DOHH2 (cell line): ENCODE measurements around the gene ADH4.

ENCODE experiments used
- H3F3A ChIP-seq: fragments of 200-600 bp; sonication (generic), shearing (Covaris generic); 2 replicates; pipeline ENCODE4 v1.6.0; 2016; ENCODE audit warnings: antibody characterized with exemption, mild to moderate bottlenecking; ENCODE audit not compliant: control insufficient read depth, insufficient read depth
- H3K27ac ChIP-seq: fragments of 200-600 bp; sonication (generic); 2 replicates; pipeline ENCODE4 v1.5.1; 2014; ENCODE audit warnings: low read depth, mild to moderate bottlenecking, low read length, moderate library complexity
- H3K27me3 ChIP-seq: fragments of 200-600 bp; sonication (generic); 2 replicates; pipeline ENCODE4 v1.6.1; 2014; ENCODE audit warnings: mild to moderate bottlenecking, low read length, mixed read lengths; ENCODE audit not compliant: control insufficient read depth
- H3K36me3 ChIP-seq: fragments of 200-600 bp; sonication (generic); 2 replicates; pipeline ENCODE4 v1.6.1; 2014; ENCODE audit warnings: mild to moderate bottlenecking, low read length, moderate library complexity, mixed read lengths; ENCODE audit not compliant: control insufficient read depth
- H3K4me1 ChIP-seq: fragments of 200-600 bp; sonication (generic); 2 replicates; pipeline ENCODE4 v1.6.1; 2014; ENCODE audit warnings: mild to moderate bottlenecking, low read length, mixed read lengths; ENCODE audit not compliant: control insufficient read depth
- H3K4me2 ChIP-seq: fragments of 200-600 bp; sonication (generic); 2 replicates; pipeline ENCODE4 v1.6.0; 2014; ENCODE audit warnings: mild to moderate bottlenecking, low read length, moderate library complexity
- H3K4me3 ChIP-seq: fragments of 200-600 bp; sonication (generic); 2 replicates; pipeline ENCODE4 v1.5.1; 2014; ENCODE audit warnings: mild to moderate bottlenecking, low read length, mixed read lengths
- H3K79me2 ChIP-seq: fragments of 200-600 bp; sonication (generic); 2 replicates; pipeline ENCODE4 v1.6.1; 2014; ENCODE audit warnings: mild to moderate bottlenecking, low read length, mixed read lengths; ENCODE audit not compliant: control insufficient read depth
- H3K9me2 ChIP-seq: fragments of 200-600 bp; sonication (generic); replicated peaks from 2 replicates; pipeline ENCODE4 v1.6.1; 2014; ENCODE audit warnings: mild to moderate bottlenecking, low read length, mixed read lengths; ENCODE audit not compliant: control insufficient read depth
- H3K9me3 ChIP-seq: fragments of 200-600 bp; sonication (generic); 2 replicates; pipeline ENCODE4 v1.6.1; 2014; ENCODE audit warnings: antibody characterized with exemption, low read length, mixed read lengths; ENCODE audit not compliant: control insufficient read depth, insufficient read depth
- H4K20me1 ChIP-seq: fragments of 200-600 bp; sonication (generic); 2 replicates; pipeline ENCODE4 v1.6.0; 2014; ENCODE audit warnings: low read depth, mild to moderate bottlenecking, antibody characterized with exemption, low read length, moderate library complexity; ENCODE audit not compliant: control insufficient read depth, insufficient read depth
- EZH2phosphoT487 ChIP-seq: fragments of 200-600 bp; sonication (generic); IDR thresholded peaks from 2 replicates; pipeline ENCODE4 v1.6.1; 2017; ENCODE audit warnings: borderline replicate concordance, mild to moderate bottlenecking, antibody characterized with exemption, low read length, moderate library complexity, mixed read lengths
- TF ChIP-seq, protein P1 (sequence below): fragments of 200-600 bp; sonication (generic); IDR thresholded peaks from one replicate; pipeline ENCODE4 v1.5.1; 2014; ENCODE audit warnings: antibody characterized with exemption, mild to moderate bottlenecking, low read depth, low read length; ENCODE audit not compliant: poor library complexity, severe bottlenecking

Gene ADH4

DNA sequence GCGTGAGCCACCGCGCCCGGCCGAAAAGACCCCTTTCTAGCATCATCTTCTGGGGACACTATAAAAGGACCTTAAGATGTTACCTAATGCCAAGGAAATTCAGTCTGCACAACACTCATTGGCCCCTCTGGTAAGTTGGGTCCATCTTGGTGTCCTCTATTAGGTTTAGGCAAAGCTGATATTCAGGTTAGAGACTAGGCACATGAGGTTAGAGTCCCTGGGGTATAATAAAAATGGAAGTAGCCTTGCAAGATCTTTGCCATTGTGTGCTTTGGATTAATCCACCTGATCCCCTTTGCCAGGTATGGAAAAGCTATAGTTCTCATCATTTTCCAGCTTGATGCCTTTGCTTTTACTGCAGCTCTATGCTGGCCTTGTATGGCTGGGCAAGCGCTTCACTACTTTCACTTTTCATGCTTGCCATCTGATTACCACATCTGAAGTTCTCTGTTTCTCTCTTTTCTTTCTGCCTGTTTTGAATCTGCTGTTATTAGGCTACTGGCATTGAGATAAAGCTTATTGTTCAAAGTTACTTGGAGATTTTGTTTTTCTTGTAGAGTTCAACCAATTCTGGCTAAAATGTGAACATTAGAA, 5.4 kb upstream of the ADH4 start:
- Histone ChIP-seq H3K9me2 (no peaks in the 10 kb centered on the region), H3K4me1 (no peaks in the 10 kb centered on the region), H3K4me3 (no peak overlapping the region), H3K79me2 (no peaks in the 10 kb centered on the region), H3K27ac (no peak overlapping the region), H3F3A (no peaks in the 10 kb centered on the region), H3K4me2 (no peak overlapping the region), H3K36me3 (no peaks in the 10 kb centered on the region), H3K9me3 (no peaks in the 10 kb centered on the region), H3K27me3 (no peaks in the 10 kb centered on the region), H4K20me1 (no peaks in the 10 kb centered on the region)
- TF ChIP-seq, protein P1, sequence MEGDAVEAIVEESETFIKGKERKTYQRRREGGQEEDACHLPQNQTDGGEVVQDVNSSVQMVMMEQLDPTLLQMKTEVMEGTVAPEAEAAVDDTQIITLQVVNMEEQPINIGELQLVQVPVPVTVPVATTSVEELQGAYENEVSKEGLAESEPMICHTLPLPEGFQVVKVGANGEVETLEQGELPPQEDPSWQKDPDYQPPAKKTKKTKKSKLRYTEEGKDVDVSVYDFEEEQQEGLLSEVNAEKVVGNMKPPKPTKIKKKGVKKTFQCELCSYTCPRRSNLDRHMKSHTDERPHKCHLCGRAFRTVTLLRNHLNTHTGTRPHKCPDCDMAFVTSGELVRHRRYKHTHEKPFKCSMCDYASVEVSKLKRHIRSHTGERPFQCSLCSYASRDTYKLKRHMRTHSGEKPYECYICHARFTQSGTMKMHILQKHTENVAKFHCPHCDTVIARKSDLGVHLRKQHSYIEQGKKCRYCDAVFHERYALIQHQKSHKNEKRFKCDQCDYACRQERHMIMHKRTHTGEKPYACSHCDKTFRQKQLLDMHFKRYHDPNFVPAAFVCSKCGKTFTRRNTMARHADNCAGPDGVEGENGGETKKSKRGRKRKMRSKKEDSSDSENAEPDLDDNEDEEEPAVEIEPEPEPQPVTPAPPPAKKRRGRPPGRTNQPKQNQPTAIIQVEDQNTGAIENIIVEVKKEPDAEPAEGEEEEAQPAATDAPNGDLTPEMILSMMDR: no peak
- TF ChIP-seq EZH2phosphoT487: no peak

DNA sequence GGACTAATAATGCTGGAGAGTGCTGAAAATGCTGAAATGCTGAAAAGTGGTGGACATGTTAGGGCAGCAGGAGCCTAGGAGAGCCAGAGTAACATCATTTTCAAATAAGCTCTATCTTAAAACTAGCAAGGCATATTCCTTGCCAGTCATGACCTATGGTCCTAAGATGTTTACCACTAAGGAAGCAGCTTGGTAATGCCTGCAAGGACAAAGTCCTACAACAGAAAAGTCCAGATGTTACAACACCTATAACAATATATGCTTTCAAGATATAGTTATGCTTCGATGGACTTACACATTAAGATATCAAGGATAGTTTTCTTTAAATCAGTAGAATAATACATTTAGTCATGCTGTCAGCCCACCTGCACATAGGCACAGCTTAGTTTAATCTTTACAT, 4.5 kb upstream of the ADH4 start:
- Histone ChIP-seq H3F3A (no peaks in the 10 kb centered on the region), H3K4me1 (no peaks in the 10 kb centered on the region), H3K4me3 (no peak overlapping the region), H3K79me2 (no peaks in the 10 kb centered on the region), H3K27ac (no peak overlapping the region), H4K20me1 (no peaks in the 10 kb centered on the region), H3K9me2 (no peaks in the 10 kb centered on the region), H3K27me3 (no peaks in the 10 kb centered on the region), H3K4me2 (no peak overlapping the region), H3K9me3 (no peaks in the 10 kb centered on the region), H3K36me3 (no peaks in the 10 kb centered on the region)
- TF ChIP-seq, protein P1: no peak
- no peak for TF ChIP-seq EZH2phosphoT487

DNA sequence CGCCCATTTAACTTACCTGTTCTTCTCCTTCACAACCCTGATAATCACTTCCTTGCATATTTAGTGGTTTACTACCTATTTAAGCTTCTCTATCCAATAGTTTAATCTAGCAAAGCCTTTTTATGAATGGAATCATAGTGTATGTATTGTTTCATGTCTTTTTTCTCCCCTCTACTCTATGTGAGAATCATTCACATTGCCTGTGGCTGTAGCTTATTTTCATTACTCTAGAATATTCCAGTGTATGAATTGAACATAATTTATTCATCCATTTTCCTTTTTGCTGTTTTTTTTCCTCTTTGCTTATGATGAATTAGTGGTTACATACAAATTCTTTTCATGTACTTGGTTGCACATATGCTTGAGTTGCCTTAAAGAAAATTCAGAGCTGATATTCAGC, 490 bp upstream of the ADH4 start:
- TF ChIP-seq, protein P1: no peak
- TF ChIP-seq EZH2phosphoT487: no peak
- Histone ChIP-seq H3K27ac (no peak overlapping the region), H3K36me3 (no peaks in the 10 kb centered on the region), H3K4me2 (no peak overlapping the region), H3F3A (no peaks in the 10 kb centered on the region), H4K20me1 (no peaks in the 10 kb centered on the region), H3K9me3 (no peaks in the 10 kb centered on the region), H3K27me3 (no peaks in the 10 kb centered on the region), H3K9me2 (no peaks in the 10 kb centered on the region), H3K79me2 (no peaks in the 10 kb centered on the region), H3K4me1 (no peaks in the 10 kb centered on the region), H3K4me3 (no peak overlapping the region)
